Endothelial cell of umbilical vein (primary cell): ENCODE results near the gene KDM5B. TPM values are rescaled to one million over a fixed set of nuclear protein-coding genes. Genes with fewer than 3 reads are reported as not detected.

ENCODE experiments used
- BruUV-seq: library from RNA; stranded (reverse); fragments of 400-500 nt; replicated peaks from 2 replicates; lab custom pipeline; 2021; lab: Mats Ljungman, UMichigan
- CTCF ChIA-PET: fragments of 300-600, 350-600 bp; sonication (Branson Sonifier 250); formaldehyde crosslinking; loops from one replicate; lab custom pipeline; 2021; ENCODE audit warnings: antibody characterized with exemption, inconsistent platforms; lab: Charles Lee
- POLR2A ChIA-PET: fragments of 300-600, 350-600 bp; sonication (Branson Sonifier 250); formaldehyde crosslinking; loops from one replicate; lab custom pipeline; 2021; ENCODE audit warnings: antibody characterized with exemption, inconsistent platforms; lab: Charles Lee
- DNase-seq: peaks from one replicate; pipeline ENCODE4 v3.0.0-alpha.2; 2011; ENCODE audit warnings: low read depth, low spot score
- FAIRE-seq: peaks from 2 replicates; lab custom pipeline; 2011; peaks lifted over from hg19 to GRCh38; lab: Jason Lieb, UNC
- H2AFZ ChIP-seq: 2 replicates; pipeline ENCODE4 v1.6.0; 2012; ENCODE audit warnings: low read depth, low read length, control low read depth, inconsistent platforms
- H3K27ac ChIP-seq: 2 replicates; pipeline ENCODE4 v1.5.1; 2011; ENCODE audit warnings: low read depth, mild to moderate bottlenecking, control low read depth, low read length, moderate library complexity; ENCODE audit not compliant: insufficient read depth
- H3K27me3 ChIP-seq, 2 experiments: 2 replicates each; pipeline versions ENCODE4 v1.6.0 to v1.6.1; 2011; ENCODE audit warnings: low read length in 2 of 2, mixed read lengths in 1 of 2; ENCODE audit not compliant: control insufficient read depth in 2 of 2, insufficient read depth in 2 of 2
- H3K36me3 ChIP-seq, 2 experiments: 2 replicates in 1 of 2; 3 replicates in 1 of 2; pipeline ENCODE4 v1.5.1; 2011; ENCODE audit warnings: low read length in 2 of 2, mild to moderate bottlenecking in 1 of 2, moderate library complexity in 1 of 2; ENCODE audit not compliant: control insufficient read depth in 2 of 2, insufficient read depth in 2 of 2; ENCODE audit errors: extremely low read depth in 1 of 2
- H3K4me1 ChIP-seq: 3 replicates; pipeline ENCODE4 v1.5.1; 2011; ENCODE audit warnings: mild to moderate bottlenecking, low read length; ENCODE audit not compliant: control insufficient read depth, insufficient read depth; ENCODE audit errors: extremely low read depth
- H3K4me2 ChIP-seq: 2 replicates; pipeline ENCODE4 v1.6.1; 2011; ENCODE audit warnings: low read length, control low read depth, mixed read lengths; ENCODE audit not compliant: insufficient read depth
- H3K4me3 ChIP-seq, 3 experiments: fragments of 200-600 bp in 1 of 3; sonication (generic), shearing (Covaris generic) in 1 of 3; replicated peaks in 1 of 3; 2 replicates each; pipeline ENCODE4 v1.5.1; 2011 to 2016; ENCODE audit warnings: control low read depth in 3 of 3, low read length in 3 of 3, mild to moderate bottlenecking in 2 of 3, inconsistent platforms in 1 of 3, low read depth in 1 of 3, moderate library complexity in 1 of 3; ENCODE audit not compliant: insufficient read depth in 1 of 3
- H3K79me2 ChIP-seq: 2 replicates; pipeline ENCODE4 v1.6.0; 2012; ENCODE audit warnings: low read length, inconsistent platforms; ENCODE audit not compliant: control insufficient read depth, insufficient read depth
- H3K9ac ChIP-seq: replicated peaks from 2 replicates; pipeline ENCODE3; 2011; ENCODE audit warnings: low read length, control low read depth; ENCODE audit not compliant: insufficient read depth; ENCODE audit errors: extremely low read depth
- H3K9me1 ChIP-seq: replicated peaks from 3 replicates; pipeline ENCODE4 v1.6.0; 2011; ENCODE audit warnings: mild to moderate bottlenecking, low read length; ENCODE audit not compliant: control insufficient read depth, insufficient read depth; ENCODE audit errors: extremely low read depth
- H3K9me3 ChIP-seq: replicated peaks from 2 replicates; pipeline ENCODE4 v1.5.1; 2012; ENCODE audit warnings: low read length, inconsistent platforms; ENCODE audit not compliant: control insufficient read depth, insufficient read depth
- H4K20me1 ChIP-seq: replicated peaks from 2 replicates; pipeline ENCODE3; 2011; ENCODE audit warnings: mild to moderate bottlenecking, low read length; ENCODE audit not compliant: control insufficient read depth, insufficient read depth; ENCODE audit errors: extremely low read depth
- CTCF ChIP-seq, 2 donors: IDR thresholded peaks; 1 replicate in 1 of 2; 2 replicates in 1 of 2; pipeline ENCODE4 v1.5.1; 2011; ENCODE audit warnings: low read length in 2 of 2, mild to moderate bottlenecking in 2 of 2, moderate library complexity in 2 of 2, control low read depth in 1 of 2, inconsistent platforms in 1 of 2, low read depth in 1 of 2; ENCODE audit not compliant: insufficient read depth in 1 of 2; ENCODE audit errors: extremely low read depth in 1 of 2
- EZH2 ChIP-seq: IDR thresholded peaks from 2 replicates; pipeline ENCODE4 v1.6.1; 2012; ENCODE audit warnings: borderline replicate concordance, low read depth, mild to moderate bottlenecking, moderate library complexity, low read length, inconsistent platforms; ENCODE audit not compliant: severe bottlenecking
- FOS ChIP-seq: IDR thresholded peaks from 2 replicates; pipeline ENCODE4 v1.6.1; 2011; ENCODE audit warnings: mild to moderate bottlenecking, low read length, moderate library complexity, borderline replicate concordance; ENCODE audit not compliant: insufficient read depth
- GATA2 ChIP-seq: IDR thresholded peaks from 2 replicates; pipeline ENCODE4 v1.7.0; 2011; ENCODE audit warnings: low read depth, mild to moderate bottlenecking, moderate library complexity, mixed read lengths, low read length; ENCODE audit not compliant: insufficient read length, insufficient read depth
- JUN ChIP-seq: IDR thresholded peaks from 2 replicates; pipeline ENCODE4 v1.6.1; 2011; ENCODE audit warnings: borderline replicate concordance, low read depth; ENCODE audit not compliant: insufficient read length, insufficient read depth
- MAX ChIP-seq: IDR thresholded peaks from 2 replicates; pipeline ENCODE4 v1.6.1; 2011; ENCODE audit not compliant: insufficient read depth, insufficient read length
- MYC ChIP-seq: IDR thresholded peaks from one replicate; pipeline ENCODE4 v1.6.1; 2011; ENCODE audit warnings: mild to moderate bottlenecking, low read depth, low read length
- POLR2A ChIP-seq: IDR thresholded peaks from 2 replicates; pipeline ENCODE4 v1.6.1; 2012; ENCODE audit warnings: low read depth, mild to moderate bottlenecking, control low read depth, low read length
- POLR2AphosphoS5 ChIP-seq: IDR thresholded peaks from 2 replicates; pipeline ENCODE4 v1.6.1; 2012; ENCODE audit warnings: low read depth, mild to moderate bottlenecking, control low read depth, low read length, moderate library complexity; ENCODE audit not compliant: insufficient read depth
- dilution Hi-C: fragments of 300-500 bp; cut with MboI; formaldehyde crosslinking; loops from one replicate; pipeline ENCODE4 v1.15.0; 2019; ENCODE audit warnings: low sequenced_read_pairs; ENCODE audit not compliant: extremely low pct_ligation_motif_present
- intact Hi-C: fragments of 100-400 bp; cut with micrococcal nuclease; formaldehyde crosslinking; loops from one replicate; pipeline ENCODE4 v1.10.0; 2022
- polyA plus RNA-seq, 4 experiments: library from polyadenylated mRNA; depleted of rRNA in 3 of 4; stranded (reverse) in 3 of 4; unstranded in 1 of 4; fragments of >200 nt; gene quantifications; 2 replicates each; pipeline versions ENCODE4 v1.2.1 to v1.2.3, GENCODE V29; 2011 to 2012; ENCODE audit warnings: missing spikeins in 1 of 4
- total RNA-seq: library from RNA; stranded (reverse); gene quantifications from 2 replicates; pipeline ENCODE4 v1.2.3, GENCODE V29; 2021

The KDM5B gene
- total and polyA plus RNA-seq, 2 donors (not counting 3 experiments of a cell fraction or from before 2014, with no cell fraction given), result 25.2 to 65.5 TPM

GRCh38 chr1:202821467-202821866 is 13.2 kb upstream of the KDM5B start:
- POLR2A ChIA-PET, result no interaction called here
- intact Hi-C loops (no loop called here), dilution Hi-C loops (no loop called here)
- FAIRE-seq, result no peak
- CTCF ChIA-PET, result no interaction called here
- Histone ChIP-seq H3K79me2 (no peaks in the 10 kb centered on the region), H3K4me1 (no peaks in the 10 kb centered on the region), H3K9me3 (no peaks in the 10 kb centered on the region), H4K20me1 (no peaks in the 10 kb centered on the region), H3K9ac (no peak overlapping the region), H3K9me1 (no peaks in the 10 kb centered on the region), H3K27me3 (peaks cover 3 to 15% of the 10 kb centered on the region in 2 experiments), H3K27ac (no peak overlapping the region), H3K4me2 (no peak overlapping the region), H3K36me3 (no peaks in the 10 kb centered on the region), H3K4me3 (no peak overlapping the region), H2AFZ (no peak overlapping the region)
- BruUV-seq, result no TSS peak
- TF ChIP-seq GATA2 (no peak), POLR2AphosphoS5 (no peak), MYC (no peak), POLR2A (no peak), CTCF (IDR thresholded peaks at IDR 0.05; ENCODE audit: extremely low read depth in 1 of 2, insufficient read depth in 1 of 2, low read depth in 1 of 2, low read length in 2 of 2) (no peak), MAX (no peak), FOS (no peak), EZH2 (no peak), JUN (no peak)
- no peak for DNase-seq
